Measurements from ENCODE around the gene VEPH1. TPM values are rescaled to one million over a fixed set of nuclear protein-coding genes. Genes with fewer than 3 reads are reported as not detected.

VEPH1 gene
- total RNA-seq, 1 experiment from 2014 or later, result 27.3 TPM

GRCh38 chr3:157305392-157305791, 197.8 kb downstream of the VEPH1 start:
- no peak for TF ChIP-seq CTCF (conservative IDR thresholded peaks at IDR 0.05; ENCODE audit: low read depth, low read length)
- no peak for TF ChIP-seq EZH2 (IDR thresholded peaks at IDR 0.05; ENCODE audit: low read length, unreplicated experiment)
- no peak for TF ChIP-seq EZH2phosphoT487 (IDR thresholded peaks at IDR 0.05; ENCODE audit: borderline replicate concordance, low read length)
- Histone ChIP-seq H3K4me2 (ENCODE audit: low read length) (no peak overlapping the region), H3F3A (ENCODE audit: low read length, unreplicated experiment) (no peaks in the 10 kb centered on the region), H3K9ac (ENCODE audit: low read length) (no peak overlapping the region), H3K36me3 (ENCODE audit: low read depth, low read length) (no peaks in the 10 kb centered on the region), H3K79me2 (ENCODE audit: low read length) (no peaks in the 10 kb centered on the region), H3K4me1 (ENCODE audit: insufficient read depth, low read length) (peaks cover 3% of the 10 kb centered on the region), H2AFZ (ENCODE audit: low read length) (no peak overlapping the region), H4K20me1 (ENCODE audit: low read length) (no peaks in the 10 kb centered on the region), H3K27me3 (ENCODE audit: low read length) (no peaks in the 10 kb centered on the region), H3K27ac (ENCODE audit: low read length) (no peak overlapping the region), H3K4me3 (ENCODE audit: low read length) (no peak overlapping the region), H3K9me3 (ENCODE audit: low read length) (no peaks in the 10 kb centered on the region), H3K9me2 (replicated peaks; ENCODE audit: low read length) (no peaks in the 10 kb centered on the region)
- intact Hi-C loops (cut with micrococcal nuclease), result no loop called here
- no TSS peak for BruUV-seq (replicated peaks)
- no peak for DNase-seq
- ATAC-seq, result no peak
- ChIA-PET CTCF (no interaction called here), POLR2A (ENCODE audit: unreplicated experiment) (no interaction called here)

GRCh38 chr3:157301755-157302154, 201.5 kb downstream of the VEPH1 start:
- Histone ChIP-seq H3K4me3 (ENCODE audit: low read length) (no peak overlapping the region), H3K4me2 (ENCODE audit: low read length) (no peak overlapping the region), H3K27me3 (ENCODE audit: low read length) (no peaks in the 10 kb centered on the region), H4K20me1 (ENCODE audit: low read length) (no peaks in the 10 kb centered on the region), H2AFZ (ENCODE audit: low read length) (no peak overlapping the region), H3F3A (ENCODE audit: low read length, unreplicated experiment) (no peaks in the 10 kb centered on the region), H3K36me3 (ENCODE audit: low read depth, low read length) (no peaks in the 10 kb centered on the region), H3K4me1 (ENCODE audit: insufficient read depth, low read length) (no peaks in the 10 kb centered on the region), H3K9me3 (ENCODE audit: low read length) (no peaks in the 10 kb centered on the region), H3K9ac (ENCODE audit: low read length) (no peak overlapping the region), H3K27ac (ENCODE audit: low read length) (no peak overlapping the region), H3K79me2 (ENCODE audit: low read length) (no peaks in the 10 kb centered on the region), H3K9me2 (replicated peaks; ENCODE audit: low read length) (no peaks in the 10 kb centered on the region)
- ATAC-seq (no peak), DNase-seq (no peak)
- TF ChIP-seq EZH2 (IDR thresholded peaks at IDR 0.05; ENCODE audit: low read length, unreplicated experiment) (no peak), CTCF (conservative IDR thresholded peaks at IDR 0.05; ENCODE audit: low read depth, low read length) (no peak), EZH2phosphoT487 (IDR thresholded peaks at IDR 0.05; ENCODE audit: borderline replicate concordance, low read length) (no peak)
- no TSS peak for BruUV-seq (replicated peaks)
- CTCF ChIA-PET, result no interaction called here
- POLR2A ChIA-PET (ENCODE audit: unreplicated experiment), result no interaction called here
- intact Hi-C loops (cut with micrococcal nuclease), result no loop called here

GRCh38 chr3:157300981-157301663, 202.1 kb downstream of the VEPH1 start:
- no peak overlapping the region for H3K4me3 ChIP-seq (ENCODE audit: low read length)
- no peaks in the 10 kb centered on the region for H4K20me1 ChIP-seq (ENCODE audit: low read length)
- CTCF ChIA-PET, result no interaction called here
- TF ChIP-seq EZH2 (IDR thresholded peaks at IDR 0.05; ENCODE audit: low read length, unreplicated experiment) (no peak), CTCF (conservative IDR thresholded peaks at IDR 0.05; ENCODE audit: low read depth, low read length) (no peak), EZH2phosphoT487 (IDR thresholded peaks at IDR 0.05; ENCODE audit: borderline replicate concordance, low read length) (no peak)
- no peak overlapping the region for H3K4me2 ChIP-seq (ENCODE audit: low read length)
- H3K36me3 ChIP-seq (ENCODE audit: low read depth, low read length), result no peaks in the 10 kb centered on the region
- no peak overlapping the region for H3K9ac ChIP-seq (ENCODE audit: low read length)
- no peak for ATAC-seq
- no peaks in the 10 kb centered on the region for H3K9me3 ChIP-seq (ENCODE audit: low read length)
- no peaks in the 10 kb centered on the region for H3F3A ChIP-seq (ENCODE audit: low read length, unreplicated experiment)
- H3K9me2 ChIP-seq (replicated peaks; ENCODE audit: low read length), result no peaks in the 10 kb centered on the region
- H3K27ac ChIP-seq (ENCODE audit: low read length), result no peak overlapping the region
- no peaks in the 10 kb centered on the region for H3K4me1 ChIP-seq (ENCODE audit: insufficient read depth, low read length)
- no TSS peak for BruUV-seq (replicated peaks)
- H3K79me2 ChIP-seq (ENCODE audit: low read length), result no peaks in the 10 kb centered on the region
- intact Hi-C loops (cut with micrococcal nuclease), result no loop called here
- POLR2A ChIA-PET (ENCODE audit: unreplicated experiment), result no interaction called here
- no peak overlapping the region for H2AFZ ChIP-seq (ENCODE audit: low read length)
- no peak for DNase-seq
- no peaks in the 10 kb centered on the region for H3K27me3 ChIP-seq (ENCODE audit: low read length)

All from PC-3 (cell line).